GM12892 (cell line): ENCODE data around the gene RNF223.

Experiments used
- DNase-seq: peaks from one replicate; pipeline ENCODE4 v3.0.0; 2011; ENCODE audit not compliant: insufficient read length
- FAIRE-seq: peaks from 2 replicates; lab custom pipeline; 2011; peaks lifted over from hg19 to GRCh38; lab: Jason Lieb, UNC
- POLR2A ChIP-seq: IDR thresholded peaks from 2 replicates; pipeline ENCODE4 v1.6.1; 2011; ENCODE audit warnings: low read depth, low read length, control low read depth
- POLR2AphosphoS5 ChIP-seq: IDR thresholded peaks from 2 replicates; pipeline ENCODE4 v1.6.1; 2011; ENCODE audit warnings: low read depth, low read length, control low read depth
- TAF1 ChIP-seq: IDR thresholded peaks from 2 replicates; pipeline ENCODE4 v1.6.1; 2011; ENCODE audit warnings: low read depth, mild to moderate bottlenecking, control low read depth, low read length, borderline replicate concordance

RNF223 gene

GRCh38 chr1:1022302-1023009, 51.6 kb downstream of the RNF223 start:
- FAIRE-seq (no peak), DNase-seq (no peak)
- no peak for TF ChIP-seq POLR2A
- TF ChIP-seq POLR2AphosphoS5 = no peak
- no peak for TF ChIP-seq TAF1

- no peak for TF ChIP-seq POLR2A
- TF ChIP-seq TAF1 = no peak
- TF ChIP-seq POLR2AphosphoS5 = no peak
- DNase-seq (no peak), FAIRE-seq (no peak)
Observed at GRCh38 chr1:1021920-1022259, 52.2 kb downstream of the RNF223 start.

- FAIRE-seq (no peak), DNase-seq (no peak)
- no peak for TF ChIP-seq TAF1
- TF ChIP-seq POLR2A = no peak
- TF ChIP-seq POLR2AphosphoS5 = no peak
Observed at GRCh38 chr1:1021010-1021919, 52.8 kb downstream of the RNF223 start.
